Mesothelial cell of epicardium (in vitro differentiated cells): Measurements from ENCODE around the gene ARL13B. TPM values are rescaled to one million over a fixed set of nuclear protein-coding genes. Genes with fewer than 3 reads are reported as not detected.

Source experiments
- DNase-seq, 2 experiments: peaks; one replicate each; pipeline ENCODE4 v3.0.0; 2021; ENCODE audit warnings: low spot score in 2 of 2; ENCODE audit not compliant: unreplicated experiment in 2 of 2
- H3K27ac Mint-ChIP-seq: 2 replicates; pipeline ENCODE4 v1.8.0; 2021; ENCODE audit warnings: mixed read lengths
- H3K27me3 Mint-ChIP-seq: 2 replicates; pipeline ENCODE4 v1.8.0; 2021; ENCODE audit warnings: low read depth, mixed read lengths
- H3K36me3 Mint-ChIP-seq: 2 replicates; pipeline ENCODE4 v1.8.0; 2021; ENCODE audit warnings: mixed read lengths
- H3K4me1 Mint-ChIP-seq: 2 replicates; pipeline ENCODE4 v1.8.0; 2021; ENCODE audit warnings: mixed read lengths
- H3K4me3 Mint-ChIP-seq: 2 replicates; pipeline ENCODE4 v1.8.0; 2021; ENCODE audit warnings: mild to moderate bottlenecking, moderate library complexity, mixed read lengths
- H3K9me3 Mint-ChIP-seq: 2 replicates; pipeline ENCODE4 v1.8.0; 2021; ENCODE audit warnings: mixed read lengths
- total RNA-seq: library from RNA; stranded (reverse); gene quantifications from 3 replicates; pipeline ENCODE4 v1.2.1, GENCODE V29; 2021
- TF ChIP-seq, protein P1 (sequence below): fragments of 200-600 bp; sonication (generic); IDR thresholded peaks from one replicate; pipeline ENCODE4 v1.5.0; 2021; ENCODE audit warnings: antibody characterized with exemption; ENCODE audit not compliant: unreplicated experiment

ARL13B gene
- total RNA-seq, 1 donor from 2014 or later = 14.1 TPM

- Mint-ChIP-seq H3K4me1 (peaks cover 13% of the 10 kb centered on the region), H3K27me3 (no peaks in the 10 kb centered on the region), H3K27ac (peak overlapping the region; percentile 86), H3K4me3 (no peak overlapping the region), H3K9me3 (no peaks in the 10 kb centered on the region), H3K36me3 (no peaks in the 10 kb centered on the region)
- TF ChIP-seq, protein P1, sequence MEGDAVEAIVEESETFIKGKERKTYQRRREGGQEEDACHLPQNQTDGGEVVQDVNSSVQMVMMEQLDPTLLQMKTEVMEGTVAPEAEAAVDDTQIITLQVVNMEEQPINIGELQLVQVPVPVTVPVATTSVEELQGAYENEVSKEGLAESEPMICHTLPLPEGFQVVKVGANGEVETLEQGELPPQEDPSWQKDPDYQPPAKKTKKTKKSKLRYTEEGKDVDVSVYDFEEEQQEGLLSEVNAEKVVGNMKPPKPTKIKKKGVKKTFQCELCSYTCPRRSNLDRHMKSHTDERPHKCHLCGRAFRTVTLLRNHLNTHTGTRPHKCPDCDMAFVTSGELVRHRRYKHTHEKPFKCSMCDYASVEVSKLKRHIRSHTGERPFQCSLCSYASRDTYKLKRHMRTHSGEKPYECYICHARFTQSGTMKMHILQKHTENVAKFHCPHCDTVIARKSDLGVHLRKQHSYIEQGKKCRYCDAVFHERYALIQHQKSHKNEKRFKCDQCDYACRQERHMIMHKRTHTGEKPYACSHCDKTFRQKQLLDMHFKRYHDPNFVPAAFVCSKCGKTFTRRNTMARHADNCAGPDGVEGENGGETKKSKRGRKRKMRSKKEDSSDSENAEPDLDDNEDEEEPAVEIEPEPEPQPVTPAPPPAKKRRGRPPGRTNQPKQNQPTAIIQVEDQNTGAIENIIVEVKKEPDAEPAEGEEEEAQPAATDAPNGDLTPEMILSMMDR = no peak
- no peak for DNase-seq
Measured at GRCh38 chr3:93988764-93989163, 8.8 kb downstream of the ARL13B start.

- H3K4me3 Mint-ChIP-seq = no peak overlapping the region
- no peak overlapping the region for H3K27ac Mint-ChIP-seq
- TF ChIP-seq, protein P1 = no peak
- H3K4me1 Mint-ChIP-seq = peaks cover 13% of the 10 kb centered on the region
- H3K27me3 Mint-ChIP-seq = no peaks in the 10 kb centered on the region
- H3K36me3 Mint-ChIP-seq = no peaks in the 10 kb centered on the region
- H3K9me3 Mint-ChIP-seq = no peaks in the 10 kb centered on the region
- DNase-seq = no peak
Measured at GRCh38 chr3:93989241-93989640, 9.3 kb downstream of the ARL13B start.

GRCh38 chr3:93991631-93992030 lies 11.7 kb downstream of the ARL13B start:
- Mint-ChIP-seq H3K4me1 (peaks cover 13% of the 10 kb centered on the region), H3K36me3 (peaks cover under 1% of the 10 kb centered on the region), H3K27me3 (no peaks in the 10 kb centered on the region), H3K4me3 (no peak overlapping the region), H3K9me3 (no peaks in the 10 kb centered on the region), H3K27ac (no peak overlapping the region)
- no peak for DNase-seq
- TF ChIP-seq, protein P1 = no peak

DNA sequence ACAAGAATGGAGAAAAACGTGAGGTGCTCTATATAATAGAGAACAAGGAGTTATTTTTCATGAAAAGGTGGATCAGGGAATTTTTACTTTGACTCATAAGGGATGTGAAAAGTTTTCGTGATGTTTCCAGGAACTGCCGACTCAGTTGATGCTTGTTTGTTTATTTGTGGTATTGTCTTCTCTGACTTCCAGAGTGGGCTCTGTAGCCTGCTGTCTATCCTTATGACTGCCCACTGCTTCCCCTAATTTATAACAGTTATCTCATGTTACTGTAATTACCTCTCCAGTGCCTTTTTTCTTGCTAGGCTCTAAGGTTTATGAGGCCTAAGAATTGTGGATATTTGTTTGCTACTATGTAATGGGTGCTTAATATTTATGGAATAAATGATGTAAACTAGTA lies 12.3 kb downstream of the ARL13B start:
- H3K27ac Mint-ChIP-seq = no peak overlapping the region
- no peak for DNase-seq
- H3K4me3 Mint-ChIP-seq = no peak overlapping the region
- TF ChIP-seq, protein P1 = no peak
- peaks cover 5% of the 10 kb centered on the region for H3K36me3 Mint-ChIP-seq
- peaks cover 13% of the 10 kb centered on the region for H3K4me1 Mint-ChIP-seq
- no peaks in the 10 kb centered on the region for H3K9me3 Mint-ChIP-seq
- no peaks in the 10 kb centered on the region for H3K27me3 Mint-ChIP-seq

DNA sequence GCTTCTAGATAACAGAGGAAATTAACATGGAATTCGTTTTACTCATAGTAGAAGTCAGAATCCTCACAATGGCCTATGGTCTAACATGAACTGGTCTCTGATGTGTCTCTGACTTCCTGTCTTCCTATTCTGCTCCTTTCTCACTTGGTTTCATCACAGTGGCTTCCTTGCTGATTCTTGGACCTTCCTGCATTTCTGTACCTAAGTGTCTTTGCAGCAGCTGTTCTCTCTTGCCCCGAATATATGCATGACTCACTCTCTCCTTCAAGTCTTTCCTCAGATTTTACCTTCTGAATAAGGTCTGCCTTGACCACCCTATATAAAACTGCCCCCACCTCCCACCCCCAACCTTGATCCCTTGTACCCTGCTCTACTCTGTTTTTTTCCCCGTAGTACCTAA lies 14.1 kb downstream of the ARL13B start:
- Mint-ChIP-seq H3K9me3 (no peaks in the 10 kb centered on the region), H3K27me3 (no peaks in the 10 kb centered on the region), H3K4me1 (no peaks in the 10 kb centered on the region), H3K4me3 (no peak overlapping the region), H3K36me3 (peaks cover 7% of the 10 kb centered on the region), H3K27ac (no peak overlapping the region)
- DNase-seq = no peak
- TF ChIP-seq, protein P1 = no peak

DNA sequence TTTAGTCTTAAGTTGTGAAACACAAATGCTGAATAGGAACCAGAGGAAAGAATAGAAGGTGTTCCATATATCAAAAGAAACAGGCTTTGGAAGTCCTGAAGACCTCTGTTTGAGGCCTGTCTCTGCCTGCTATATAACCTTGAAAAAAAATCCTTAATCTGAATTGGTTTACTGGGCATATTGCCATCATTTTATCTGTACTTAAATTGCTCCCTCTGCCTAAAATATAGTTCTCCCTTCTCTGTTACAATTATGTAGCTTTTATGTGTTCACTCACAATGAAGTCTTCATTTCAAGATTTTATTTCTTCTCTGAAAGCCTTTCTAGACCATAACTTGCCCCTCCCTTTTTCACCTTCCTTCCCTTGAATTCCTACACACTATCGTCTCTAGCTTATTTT lies 21.2 kb downstream of the ARL13B start:
- Mint-ChIP-seq H3K27ac (peak overlapping the region; percentile 51), H3K36me3 (peaks cover 7% of the 10 kb centered on the region), H3K27me3 (no peaks in the 10 kb centered on the region), H3K9me3 (no peaks in the 10 kb centered on the region), H3K4me3 (no peak overlapping the region), H3K4me1 (peaks cover 20% of the 10 kb centered on the region)
- TF ChIP-seq, protein P1 = no peak
- no peak for DNase-seq
